Right ventricle myocardium inferior (tissue), 1 donor: ENCODE results near the gene CYB5RL. TPM values are rescaled to one million over a fixed set of nuclear protein-coding genes. Genes with fewer than 3 reads are reported as not detected.

ENCODE experiments used
- ATAC-seq: fragments of 200-7000 bp; cut with Tn5 transposase; one replicate; pipeline ENCODE4 v1.9.1; 2020; ENCODE audit warnings: mild to moderate bottlenecking, moderate library complexity
- DNase-seq: peaks from one replicate; pipeline ENCODE4 v3.0.0; 2021; ENCODE audit errors: missing footprints
- intact Hi-C: fragments of 100-400 bp; cut with DNase I; formaldehyde crosslinking; loops from one replicate; pipeline ENCODE4 v1.11.0; 2022
- total RNA-seq: library from RNA; stranded (reverse); fragmentation: NEBNext Ultra II Directional; extraction: Animal tissue kit (Norgen Biotek cat#: 25700); gene quantifications from one replicate; pipeline ENCODE4 v1.2.1, GENCODE V29; 2021
- donor health status: DM: no; HTN: yes; CAD: no; lungs with severe emphysema.

Gene CYB5RL
- total RNA-seq, 1 donor from 2014 or later: 3.9 TPM

DNA sequence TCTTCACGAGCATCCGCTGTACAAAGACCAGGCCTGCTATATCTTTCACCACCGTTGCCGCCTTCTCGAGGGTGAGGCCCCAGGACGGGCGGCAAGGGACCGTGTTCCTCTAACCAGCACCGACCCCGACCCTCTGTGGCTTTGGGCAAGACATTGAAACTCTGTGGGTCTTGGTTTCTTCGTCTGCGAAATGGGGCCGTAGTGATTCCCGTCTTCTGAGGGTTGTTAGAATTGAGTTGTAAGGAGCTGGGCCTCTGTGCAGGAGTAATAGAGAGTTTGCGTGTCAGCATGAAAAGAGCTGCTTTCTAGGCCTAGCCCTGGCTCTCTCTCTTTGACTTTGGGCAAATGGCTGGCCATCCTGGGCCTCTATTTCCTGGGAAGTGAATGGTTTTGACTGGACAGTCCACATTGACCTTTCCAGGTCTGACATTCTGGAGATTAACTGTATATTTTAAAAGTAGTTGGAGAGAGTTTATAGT is 728 bp upstream of the CYB5RL start:
- DNase-seq (no peak), ATAC-seq (peak; percentile 6)
- intact Hi-C loops: loop anchor here (2.0 to 10.0 kb wide), 3 partner anchors 77 to 284 kb away; partner anchors contain the start of gene SSBP3

DNA sequence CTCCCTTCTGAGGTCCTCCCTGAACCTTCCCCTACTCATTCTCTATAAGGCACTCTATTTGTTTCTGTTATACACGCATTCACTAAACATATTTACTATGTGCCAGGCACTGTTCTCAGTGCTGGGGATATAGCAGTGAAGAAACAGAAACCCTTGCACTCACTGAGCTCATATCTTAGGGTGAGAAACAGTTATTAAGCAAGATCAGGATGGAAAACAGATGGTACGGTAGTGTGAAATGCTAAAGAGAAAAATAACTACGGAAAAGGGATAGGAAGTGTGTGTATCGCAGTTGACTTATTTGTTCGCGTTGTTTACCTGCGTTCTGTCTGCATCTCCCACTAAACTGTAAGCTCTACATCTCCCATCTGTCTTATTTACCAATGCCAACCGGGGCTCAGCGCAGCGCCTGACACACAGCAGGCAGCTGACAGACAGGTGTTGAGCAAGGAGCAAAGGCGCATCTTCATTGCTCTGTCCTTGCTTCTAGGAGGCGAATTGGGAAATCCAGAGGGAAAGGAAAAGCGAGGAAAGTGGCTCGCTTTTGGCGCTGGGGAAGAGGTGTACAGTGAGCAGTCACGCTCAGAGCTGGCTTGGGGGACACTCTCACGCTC is 572 bp downstream of the CYB5RL start:
- intact Hi-C loops: no loop called here
- ATAC-seq: no peak
- peak; percentile 57 for DNase-seq

DNA sequence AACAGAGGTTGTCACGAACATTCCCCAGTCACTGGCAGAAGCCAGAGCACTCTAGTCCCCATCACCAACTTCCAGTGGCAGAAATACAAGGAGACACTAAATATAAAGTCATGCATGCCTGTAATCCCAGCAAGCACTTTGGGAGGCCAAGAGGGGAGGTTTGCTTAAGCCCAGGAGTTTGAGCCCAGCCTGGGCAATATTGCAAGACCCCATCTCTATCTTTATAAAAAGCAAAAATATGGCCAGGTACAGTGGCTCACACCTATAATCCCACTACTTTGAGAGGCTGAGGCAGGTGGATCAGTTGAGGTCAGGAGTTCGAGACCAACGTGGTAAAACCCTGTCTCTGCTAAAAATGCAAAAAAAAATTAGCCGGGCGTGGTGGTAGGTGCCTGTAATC is 6.4 kb downstream of the CYB5RL start:
- no peak for DNase-seq
- ATAC-seq: no peak
- intact Hi-C loops: no loop called here

DNA sequence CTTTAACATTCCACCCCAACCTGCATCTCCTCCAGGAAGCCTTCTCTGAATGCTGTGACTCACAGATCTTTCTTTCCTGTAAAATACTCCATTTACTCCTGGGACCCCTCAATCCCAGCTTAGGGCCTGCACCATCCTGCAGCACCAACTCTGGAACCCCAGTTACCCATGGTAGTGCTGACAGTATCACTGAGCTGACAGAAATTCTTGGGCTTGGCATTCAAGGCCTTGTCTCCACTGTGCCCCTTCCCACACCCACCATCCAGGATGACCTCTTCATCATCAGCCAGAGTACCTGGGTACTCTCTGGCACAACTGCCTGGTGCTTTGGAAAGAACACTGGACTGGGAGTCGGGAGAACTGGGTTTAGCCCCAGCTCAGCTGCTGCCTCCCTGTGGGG is 8.3 kb downstream of the CYB5RL start:
- ATAC-seq: no peak

DNA sequence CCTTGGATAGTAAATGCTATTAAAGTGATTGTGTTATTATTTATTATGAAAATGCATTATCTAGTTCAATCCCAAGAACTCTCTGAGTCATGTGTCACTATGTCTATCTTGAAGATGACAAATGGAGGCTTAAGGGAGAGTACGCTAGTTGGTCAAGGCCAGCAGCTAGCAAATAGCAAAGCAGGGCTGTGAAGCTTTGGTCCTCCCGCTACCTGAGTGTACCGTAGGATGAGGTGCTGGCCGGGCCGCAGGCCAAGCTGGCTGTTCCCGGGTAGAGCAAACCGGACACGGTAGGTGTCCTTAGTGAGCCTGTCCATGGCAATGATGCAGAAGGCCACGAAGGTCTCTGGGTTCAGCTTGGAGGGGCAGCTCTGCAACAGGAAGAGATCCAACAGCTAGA is 9.3 kb downstream of the CYB5RL start:
- ATAC-seq: no peak
- DNase-seq: peak; percentile 11
- intact Hi-C loops: no loop called here

More for the DNA sequence above, 8.3 kb downstream of the CYB5RL start:
- intact Hi-C loops: no loop called here
- no peak for DNase-seq

DNA sequence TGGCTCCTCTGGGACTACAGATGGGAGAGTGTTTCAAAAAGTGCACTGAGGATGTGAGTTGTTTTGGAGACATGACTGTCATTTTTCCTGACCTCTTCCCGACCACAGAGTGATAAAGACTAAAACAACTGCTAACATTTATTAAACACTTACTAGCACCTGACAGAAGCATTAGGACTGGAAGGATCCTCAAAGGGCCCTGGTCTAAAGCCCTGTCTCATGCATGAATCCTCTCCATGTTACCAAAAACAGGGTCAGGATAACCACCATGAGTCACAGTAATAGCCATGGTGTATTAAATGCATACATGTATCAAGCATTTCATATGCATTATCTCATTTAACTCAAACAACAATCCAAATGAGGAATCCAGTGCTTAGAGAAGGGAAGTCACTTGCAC is 11.5 kb downstream of the CYB5RL start:
- ATAC-seq: no peak
- intact Hi-C loops: no loop called here

DNA sequence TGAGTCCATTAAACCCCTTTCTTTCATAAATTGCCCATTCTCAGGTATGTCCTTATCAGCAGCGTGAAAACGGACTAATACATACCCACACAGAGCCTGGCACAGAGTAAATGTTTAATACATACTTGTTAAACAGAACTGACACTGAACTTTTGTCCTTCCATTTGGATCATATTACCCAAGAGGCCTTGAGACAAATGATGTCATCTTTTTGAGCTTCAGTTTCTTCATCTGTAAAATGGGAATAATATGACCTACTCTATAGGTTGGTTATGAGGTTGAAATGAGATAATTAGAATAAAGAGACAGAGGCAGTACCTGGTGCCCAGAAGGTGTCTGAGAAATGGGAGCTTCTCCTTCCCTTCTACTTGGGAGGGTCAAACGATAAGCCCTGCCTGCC is 13.8 kb downstream of the CYB5RL start:
- DNase-seq: no peak
- no peak for ATAC-seq
- intact Hi-C loops: no loop called here

More for the DNA sequence above, 11.5 kb downstream of the CYB5RL start:
- no peak for DNase-seq

DNA sequence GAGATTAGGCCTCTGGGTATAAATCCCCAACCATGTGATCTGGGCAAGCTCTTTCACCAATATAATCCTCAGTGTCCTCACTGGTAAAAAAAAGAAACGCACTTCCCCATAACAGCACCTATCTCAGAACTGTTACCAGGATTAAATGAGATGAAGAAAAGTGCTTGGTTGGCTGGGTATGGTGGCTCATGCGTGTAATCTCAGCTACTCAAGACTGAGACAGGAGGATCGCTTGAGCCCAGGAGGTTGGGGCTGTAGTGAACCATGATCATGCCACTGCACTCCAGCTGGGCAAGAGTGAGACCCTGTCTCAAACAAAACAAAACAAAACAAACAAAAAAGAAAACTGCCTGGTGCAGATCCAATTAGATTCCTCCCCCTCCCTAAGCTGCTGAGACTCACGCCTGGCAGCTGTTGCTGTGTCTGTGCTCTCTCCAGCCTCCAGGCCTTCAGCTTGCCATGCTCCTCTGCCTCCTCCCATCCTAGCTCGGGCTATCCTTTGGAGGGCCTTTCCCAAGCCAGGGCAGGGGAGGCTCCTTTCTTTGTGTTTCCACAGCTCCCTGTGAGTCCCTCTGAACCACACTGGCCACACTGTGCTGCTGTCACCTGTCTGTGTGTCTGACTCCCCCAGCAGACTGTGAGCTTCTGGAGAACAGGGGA is 19.0 kb downstream of the CYB5RL start:
- intact Hi-C loops: loop anchor here (5.0 kb wide), 1 partner anchor 306 kb away; no protein-coding TSS in a partner anchor
- ATAC-seq (no peak), DNase-seq (no peak)

DNA sequence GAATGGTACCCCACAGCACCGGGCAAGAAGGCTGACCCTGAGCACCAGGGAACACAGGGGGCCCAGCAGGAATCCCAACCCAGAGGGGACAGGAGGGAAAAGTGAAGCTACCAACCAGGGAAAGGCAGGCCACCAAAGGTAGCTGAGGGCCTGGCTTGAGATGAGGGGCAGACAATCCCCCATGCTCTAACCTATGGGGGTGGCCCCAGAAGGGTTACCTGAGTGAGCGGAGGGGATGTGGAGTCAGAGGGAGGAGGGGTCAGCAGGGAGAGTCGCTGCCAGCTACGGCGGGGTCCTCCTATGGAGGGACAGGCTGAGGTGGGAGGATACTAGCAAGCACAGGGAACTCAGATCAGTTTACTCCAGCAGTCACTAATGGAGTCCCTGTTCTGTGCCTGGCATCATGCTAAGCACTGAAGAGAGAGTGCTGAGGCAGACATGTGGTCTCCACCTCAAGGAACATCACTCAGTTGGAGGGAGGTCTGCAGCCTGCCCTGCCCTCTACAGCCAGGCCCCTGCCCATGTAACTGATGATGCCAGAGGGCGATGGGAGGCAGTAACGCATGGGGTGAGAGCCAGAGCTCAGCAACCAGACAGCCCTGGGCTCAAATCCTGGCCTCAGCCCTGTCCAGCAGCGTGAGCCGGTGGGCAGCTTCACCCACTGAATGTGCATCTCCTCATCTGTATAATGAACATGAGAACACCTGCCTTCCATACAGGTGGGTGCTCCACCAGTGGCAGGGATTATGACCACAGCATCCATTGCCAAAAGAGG is 21.3 kb downstream of the CYB5RL start:
- intact Hi-C loops: no loop called here
- DNase-seq (peak; percentile 30), ATAC-seq (no peak)

DNA sequence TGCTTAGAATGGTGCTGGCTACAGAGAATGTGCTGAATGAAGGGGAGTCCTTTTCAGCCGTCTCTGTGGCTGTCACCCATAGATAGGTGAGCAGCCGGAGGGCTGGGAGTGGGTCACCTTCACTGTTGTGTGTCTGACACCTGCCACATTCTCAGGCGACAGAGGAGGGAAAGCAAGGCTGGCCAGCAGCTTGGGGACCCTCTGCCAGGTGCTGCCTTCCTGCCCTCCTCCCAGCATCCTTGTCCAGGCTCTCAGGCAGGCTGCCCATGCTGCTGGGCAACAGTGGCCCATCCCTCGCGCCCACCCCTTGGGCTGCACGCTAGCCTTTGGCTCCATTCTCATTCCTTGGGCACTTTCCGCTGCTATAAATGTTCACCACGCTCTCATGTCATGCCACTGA is 22.1 kb downstream of the CYB5RL start:
- peak; percentile 47 for DNase-seq
- intact Hi-C loops: no loop called here
- no peak for ATAC-seq

DNA sequence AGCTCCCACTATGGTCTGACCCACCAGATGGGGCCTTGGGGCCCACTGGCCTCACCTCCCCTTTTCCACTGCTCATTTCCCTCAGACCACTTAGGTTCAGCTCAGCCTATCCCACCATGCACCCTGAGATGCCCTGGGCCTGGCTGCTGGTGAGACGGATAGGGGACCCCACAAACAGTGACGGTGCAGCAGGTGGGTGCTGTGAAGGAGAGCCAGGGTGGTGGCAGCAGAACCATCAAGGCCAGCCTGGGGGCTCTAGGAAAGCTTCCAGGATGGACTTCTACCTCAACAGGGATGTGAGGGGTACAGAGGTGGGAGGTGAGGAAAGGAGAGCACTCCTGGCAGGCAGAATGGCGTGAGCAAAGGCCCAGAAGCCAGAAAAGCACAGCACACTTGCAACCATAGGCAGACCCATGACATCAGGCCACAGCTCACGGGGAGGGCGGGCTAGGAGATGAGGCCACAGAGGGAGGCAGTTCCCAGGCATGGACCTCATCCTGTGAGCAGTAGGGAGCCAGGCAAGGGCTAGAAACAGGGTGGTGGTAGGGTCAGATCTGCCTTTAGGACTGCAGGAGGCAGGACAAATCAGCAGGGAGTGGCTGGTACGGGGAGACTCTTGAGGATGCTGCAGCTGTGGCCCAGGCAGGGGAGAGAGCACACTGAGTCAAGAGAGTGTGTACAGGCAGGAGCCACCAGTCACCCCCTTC is 23.1 kb downstream of the CYB5RL start:
- intact Hi-C loops: no loop called here
- peak; percentile 50 for DNase-seq
- no peak for ATAC-seq

DNA sequence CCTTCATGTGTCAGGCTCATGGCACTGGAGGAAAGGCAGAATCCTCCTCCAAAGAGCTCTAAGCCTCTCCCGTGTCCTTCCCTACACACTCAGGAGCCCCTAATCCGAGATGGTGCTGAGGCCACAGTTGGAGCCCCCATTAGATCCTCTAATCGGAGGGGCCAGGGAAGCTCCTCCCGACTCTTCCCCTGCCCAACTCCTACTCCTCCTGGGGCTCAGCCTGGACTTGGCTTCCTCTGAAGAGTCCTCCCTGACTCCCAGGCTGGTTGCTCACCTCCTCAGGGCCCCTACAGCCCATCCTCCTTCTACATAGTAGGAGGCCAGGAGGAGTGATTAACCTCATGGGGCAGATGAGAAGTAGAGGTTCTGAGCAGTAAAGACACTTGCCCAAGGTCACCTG is 25.7 kb downstream of the CYB5RL start:
- intact Hi-C loops: no loop called here
- no peak for ATAC-seq
- no peak for DNase-seq

DNA sequence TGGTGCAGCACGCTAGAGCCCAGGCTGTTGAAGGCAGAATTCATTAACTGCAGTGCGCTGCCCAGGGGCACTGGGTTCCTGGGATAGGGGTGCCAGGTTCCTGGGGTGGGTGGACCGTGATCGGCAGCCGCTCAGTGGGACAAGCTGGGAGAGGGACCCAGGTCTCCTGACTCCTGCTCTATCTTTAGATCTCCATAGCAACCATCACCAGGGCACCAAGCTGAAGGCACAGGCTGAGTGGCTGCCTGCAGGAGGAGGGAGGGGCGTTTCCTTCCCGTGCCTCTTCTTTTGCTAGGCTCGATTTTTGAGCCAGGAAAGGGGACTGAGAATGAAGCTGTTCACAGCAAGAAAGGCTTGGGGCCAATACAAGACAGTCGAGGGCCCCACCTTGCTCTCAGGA is 26.1 kb downstream of the CYB5RL start:
- DNase-seq (peak; percentile 21), ATAC-seq (no peak)
- intact Hi-C loops: no loop called here

DNA sequence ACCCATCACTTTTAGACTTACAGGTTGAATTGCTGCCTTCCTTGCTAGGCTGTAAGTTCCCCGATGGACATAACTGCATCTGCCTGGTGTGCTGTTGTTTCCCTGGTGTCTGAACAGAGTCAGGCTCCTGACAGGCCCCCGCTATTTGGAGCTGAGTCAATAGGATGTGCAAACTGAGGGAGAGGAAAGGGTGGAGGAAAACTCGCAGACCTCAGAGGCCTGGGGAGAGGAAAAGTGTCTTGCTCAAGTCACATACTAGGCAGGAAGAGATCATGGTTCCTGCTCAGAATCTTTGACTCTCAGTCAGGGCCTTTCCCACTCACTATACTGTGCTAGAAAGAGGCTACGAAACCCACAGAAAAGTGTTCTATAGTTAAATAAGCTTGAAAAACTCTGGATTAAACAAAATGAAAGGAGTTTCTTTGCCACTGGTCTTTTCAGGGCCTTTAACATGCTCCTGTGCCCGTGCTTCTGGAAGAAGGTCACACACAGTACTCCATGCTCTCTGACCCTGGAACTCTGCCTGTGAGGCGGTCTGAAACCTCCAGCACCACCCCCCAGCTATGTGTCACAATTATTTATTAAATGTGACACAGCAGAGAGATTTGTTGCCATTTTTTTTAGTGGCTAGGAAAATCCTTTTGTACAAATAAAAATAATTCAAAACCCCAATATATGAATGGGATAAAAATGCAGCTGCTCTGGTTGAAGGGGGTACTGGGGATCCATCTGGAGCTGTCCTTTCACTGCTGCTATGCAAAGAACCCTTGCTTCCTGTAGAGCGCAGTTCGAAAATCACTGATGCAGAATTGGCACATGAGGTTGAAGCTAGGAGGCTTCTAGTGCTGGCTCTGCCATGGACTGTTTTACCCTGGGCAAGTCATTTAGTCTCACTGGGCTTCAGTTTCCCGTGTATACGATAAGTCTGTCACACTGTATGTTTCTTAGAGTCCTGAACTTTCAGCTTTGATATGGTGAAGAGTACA is 26.9 kb downstream of the CYB5RL start:
- ATAC-seq: no peak
- intact Hi-C loops: no loop called here
- DNase-seq: no peak

DNA sequence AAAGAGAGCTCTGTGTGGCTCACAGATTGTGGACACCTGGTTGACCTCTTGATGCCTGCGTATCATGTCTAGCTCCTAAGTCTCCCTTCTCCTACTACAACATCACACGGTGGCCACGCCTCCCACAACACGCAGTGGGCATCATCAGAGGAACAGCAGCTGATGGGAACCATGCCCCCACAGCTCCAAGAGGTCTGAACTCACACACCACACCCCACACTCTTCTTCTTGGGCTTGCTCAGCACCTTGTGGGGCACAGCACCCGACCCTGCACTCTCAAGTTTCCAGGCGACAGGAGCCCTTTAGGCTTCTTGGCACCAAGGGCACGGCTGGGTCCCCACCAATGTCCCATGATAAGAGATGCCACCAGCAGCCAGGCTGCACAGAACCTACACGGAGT is 28.2 kb downstream of the CYB5RL start:
- intact Hi-C loops: no loop called here
- DNase-seq: peak; percentile 42
- ATAC-seq: no peak

DNA sequence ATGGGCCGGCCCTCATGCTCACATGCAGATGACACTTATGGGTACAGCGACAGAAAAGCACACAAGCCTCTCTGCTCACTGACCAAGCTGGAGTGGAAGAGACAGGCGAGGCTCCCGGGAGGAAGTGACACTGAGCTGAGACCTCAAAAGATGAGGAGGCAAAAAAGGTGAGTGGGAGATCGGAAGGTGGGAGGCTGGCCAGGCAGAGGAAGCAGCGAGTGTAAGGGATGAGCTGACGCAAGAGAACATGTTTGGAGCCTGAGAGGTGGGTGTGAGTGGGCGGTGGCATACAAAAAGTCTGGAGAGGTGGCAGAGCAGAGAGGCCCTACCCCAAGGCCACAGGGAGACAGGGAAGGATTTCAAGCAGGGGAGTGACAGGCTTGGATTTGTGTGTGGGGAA is 28.8 kb downstream of the CYB5RL start:
- intact Hi-C loops: no loop called here
- DNase-seq: no peak
- ATAC-seq: no peak

DNA sequence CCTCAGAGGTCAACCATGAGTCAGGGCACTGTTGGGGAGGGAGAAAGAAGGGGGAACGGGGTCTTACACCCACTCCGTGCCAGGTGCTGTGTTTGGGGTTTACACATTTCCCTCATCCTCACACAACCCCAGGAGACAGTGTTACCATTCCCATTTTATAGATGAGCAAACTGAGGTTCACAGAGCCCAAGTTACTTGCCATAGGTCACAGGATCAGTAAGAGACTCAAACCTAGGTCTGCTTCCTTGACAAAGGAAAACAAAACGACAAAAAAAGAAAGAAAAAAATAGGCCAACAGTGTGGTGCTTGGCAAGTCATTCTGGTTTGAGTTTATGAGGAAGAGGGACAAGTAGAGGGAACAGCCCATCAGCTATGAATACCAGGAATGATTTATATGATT is 30.8 kb downstream of the CYB5RL start:
- no peak for ATAC-seq
- DNase-seq: no peak
- intact Hi-C loops: no loop called here
